Body of pancreas (tissue), 4 donors: ENCODE measurements around the gene GNPAT. TPM values are rescaled to one million over a fixed set of nuclear protein-coding genes. Genes with fewer than 3 reads are reported as not detected.

ENCODE experiments used
- ATAC-seq: fragments of 150-250 bp; one replicate; pipeline ENCODE4 v1.9.1; 2016
- DNase-seq, 4 donors: peaks; one replicate each; pipeline ENCODE4 v3.0.0-alpha.2; 2019
- H3K27ac ChIP-seq, 4 donors: fragments of 200-600 bp; sonication (generic); 1 replicate in 3 of 4; 2 replicates in 1 of 4; pipeline versions ENCODE4 v1.5.1 to v1.6.1; 2016 to 2019; ENCODE audit warnings: mild to moderate bottlenecking in 1 of 4, mixed read lengths in 1 of 4, moderate library complexity in 1 of 4
- H3K27me3 ChIP-seq, 2 donors: fragments of 200-600 bp; sonication (generic); one replicate each; pipeline ENCODE4 v1.6.0; 2016; ENCODE audit warnings: mild to moderate bottlenecking in 1 of 2
- H3K36me3 ChIP-seq, 2 donors: fragments of 200-600 bp; sonication (generic); replicated peaks in 1 of 2; 2 replicates each; pipeline ENCODE4 v1.5.1; 2016; ENCODE audit warnings: low read depth in 2 of 2; ENCODE audit not compliant: insufficient read depth in 1 of 2
- H3K4me1 ChIP-seq: fragments of 200-600 bp; sonication (generic); one replicate; pipeline ENCODE4 v1.6.0; 2016
- H3K4me3 ChIP-seq, 2 donors: fragments of 200-600 bp; sonication (generic); 1 replicate in 1 of 2; 2 replicates in 1 of 2; pipeline ENCODE4 v1.5.1; 2016 to 2019
- H3K9me3 ChIP-seq, 3 donors: fragments of 200-600 bp; sonication (generic); 1 replicate in 2 of 3; 2 replicates in 1 of 3; pipeline ENCODE4 v1.5.1; 2016
- CTCF ChIP-seq, 7 experiments: fragments of 450-650 bp in 4 of 7; fragments of 200-600 bp in 3 of 7; sonication (generic) in 3 of 7; IDR thresholded peaks; one replicate each; pipeline ENCODE4 v1.5.1; 2016 to 2019; ENCODE audit warnings: antibody characterized with exemption in 7 of 7
- POLR2A ChIP-seq, 3 donors: fragments of 450-650 bp; IDR thresholded peaks; one replicate each; pipeline ENCODE4 v1.6.1; 2016; ENCODE audit warnings: antibody characterized with exemption in 3 of 3, mild to moderate bottlenecking in 2 of 3
- WGBS, 2 donors: methylation state at CpG; one replicate each; pipeline ENCODE4 v1.1.5; 2017; 5-methylcytosine and 5-hydroxymethylcytosine counted together
- intact Hi-C: fragments of 100-400 bp; cut with DNase I; formaldehyde crosslinking; loops from one replicate; pipeline ENCODE4 v1.15.1; 2023
- total RNA-seq, 2 donors: library from RNA; depleted of rRNA; stranded (reverse); fragments of >200 nt; gene quantifications; one replicate each; pipeline ENCODE4 v1.1.0, GENCODE V29; 2016

Gene GNPAT
- total RNA-seq, 2 donors from 2014 or later = 18.1 to 27.0 TPM

DNA sequence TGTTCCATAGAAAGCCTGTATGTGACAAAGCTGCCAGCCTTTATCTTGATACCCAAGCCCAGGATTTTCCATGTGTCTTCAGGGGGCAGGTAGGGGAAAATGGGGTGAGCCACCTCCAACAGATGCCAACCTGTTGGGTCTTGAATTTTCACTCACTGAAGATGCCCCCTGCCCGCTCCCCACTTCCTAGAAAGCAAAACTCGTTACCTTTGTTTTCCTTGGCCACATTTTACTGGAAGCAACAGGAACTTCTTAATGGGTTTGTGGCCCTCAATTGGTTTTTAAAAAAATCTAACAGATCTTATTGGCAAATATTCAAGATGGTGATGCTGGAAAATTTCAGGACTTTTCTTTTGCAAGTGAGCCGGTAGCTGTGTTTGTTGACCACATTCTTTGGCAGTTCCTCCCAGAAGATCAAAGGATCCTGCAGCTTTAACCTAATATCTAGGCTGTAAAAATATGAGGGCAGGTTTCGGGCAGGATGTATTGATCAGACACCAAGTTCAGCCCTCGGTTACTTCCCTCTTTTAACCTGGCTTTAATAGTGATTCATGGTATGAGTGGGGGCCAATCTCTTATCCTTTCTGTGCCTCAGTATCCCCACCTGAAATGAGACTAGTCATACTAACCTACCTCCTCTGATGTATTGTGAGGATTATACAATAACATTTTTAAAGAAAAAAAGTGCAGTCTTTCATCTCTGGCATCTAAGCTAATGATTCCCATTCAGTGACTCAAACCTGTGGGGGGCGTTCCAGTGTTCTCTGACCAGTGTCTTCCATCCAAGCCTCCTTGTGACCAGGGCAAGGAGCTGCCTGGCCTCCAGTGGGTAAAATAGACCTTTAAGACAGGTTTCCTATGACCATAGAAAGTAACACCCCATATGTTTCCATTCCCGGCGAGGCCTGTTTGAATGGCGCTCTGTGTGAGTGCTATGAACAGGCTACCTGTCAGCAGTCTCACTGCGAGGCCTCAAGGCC is 21.3 kb upstream of the GNPAT start:
- WGBS, 2 donors = 53 to 64% methylated on average over 10 of the region's 10 CpGs
- H3K4me3 ChIP-seq = no peak overlapping the region
- DNase-seq = no peak
- no peaks in the 10 kb centered on the region for H3K9me3 ChIP-seq
- TF ChIP-seq POLR2A (IDR thresholded peaks at IDR 0.05) (no peak), CTCF (IDR thresholded peaks at IDR 0.05) (no peak)
- peaks cover 0 to 5% of the 10 kb centered on the region in 2 donors for H3K36me3 ChIP-seq
- intact Hi-C loops = loop anchor here (10.0 kb wide), 1 partner anchor 305 kb away; no protein-coding TSS in a partner anchor
- no peaks in the 10 kb centered on the region for H3K27me3 ChIP-seq
- no peaks in the 10 kb centered on the region for H3K4me1 ChIP-seq
- peak; percentile 27 for ATAC-seq
- H3K27ac ChIP-seq = no peak overlapping the region

GRCh38 chr1:231220801-231221200 is 20.2 kb upstream of the GNPAT start:
- no peak overlapping the region for H3K4me3 ChIP-seq
- WGBS, 2 donors = 79 to 81% methylated on average over 11 of the region's 11 CpGs
- no peak for ATAC-seq
- DNase-seq = no peak
- no peaks in the 10 kb centered on the region for H3K27me3 ChIP-seq
- no peaks in the 10 kb centered on the region for H3K9me3 ChIP-seq
- peaks cover 0 to 10% of the 10 kb centered on the region in 2 donors for H3K36me3 ChIP-seq
- TF ChIP-seq CTCF (IDR thresholded peaks at IDR 0.05) (no peak), POLR2A (IDR thresholded peaks at IDR 0.05) (no peak)
- intact Hi-C loops = no loop called here
- H3K27ac ChIP-seq = no peak overlapping the region
- no peaks in the 10 kb centered on the region for H3K4me1 ChIP-seq

DNA sequence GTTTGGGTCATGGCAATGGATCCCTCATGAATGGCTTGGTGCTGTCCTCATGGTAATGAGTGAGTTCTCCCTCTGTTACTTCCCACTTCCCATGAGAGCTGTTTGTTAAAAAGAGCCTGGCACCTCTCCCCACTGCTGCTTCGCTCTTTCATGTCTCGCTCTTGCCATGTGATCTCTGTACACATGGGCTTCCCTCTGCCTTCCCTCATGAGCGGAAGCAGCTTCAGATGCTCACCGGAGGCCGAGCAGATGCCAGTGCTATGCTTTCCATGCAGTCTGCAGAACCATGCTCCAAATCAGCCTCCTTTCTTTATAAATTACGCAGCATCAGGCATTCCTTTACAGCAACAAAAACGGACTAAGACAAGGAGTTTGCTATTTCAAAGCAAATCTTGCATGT is 14.9 kb upstream of the GNPAT start:
- peaks cover 0 to 13% of the 10 kb centered on the region in 2 donors for H3K36me3 ChIP-seq

GRCh38 chr1:231231511-231231910 is 9.5 kb upstream of the GNPAT start:
- H3K27me3 ChIP-seq = no peaks in the 10 kb centered on the region
- DNase-seq (no peak), ATAC-seq (no peak)
- no peak overlapping the region for H3K4me3 ChIP-seq
- H3K9me3 ChIP-seq = no peaks in the 10 kb centered on the region
- H3K4me1 ChIP-seq = peaks cover 38% of the 10 kb centered on the region
- WGBS, 2 donors = 91 to 92% methylated on average over 9 to 10 of the region's 10 CpGs
- TF ChIP-seq CTCF (IDR thresholded peaks at IDR 0.05) = no peak
- no peak for TF ChIP-seq POLR2A (IDR thresholded peaks at IDR 0.05)
- H3K36me3 ChIP-seq = no peaks in the 10 kb centered on the region
- intact Hi-C loops = no loop called here
- H3K27ac ChIP-seq = no peak overlapping the region

More for the DNA sequence above, 14.9 kb upstream of the GNPAT start:
- TF ChIP-seq CTCF (IDR thresholded peaks at IDR 0.05) = no peak
- TF ChIP-seq POLR2A (IDR thresholded peaks at IDR 0.05) = no peak
- Histone ChIP-seq H3K27me3 (no peaks in the 10 kb centered on the region), H3K4me3 (no peak overlapping the region), H3K4me1 (no peaks in the 10 kb centered on the region), H3K27ac (no peak overlapping the region), H3K9me3 (no peaks in the 10 kb centered on the region)
- 84 to 90% methylated on average over 7 of the region's 7 CpGs for WGBS, 2 donors
- DNase-seq (no peak), ATAC-seq (no peak)
- intact Hi-C loops = no loop called here
